Skeletal muscle satellite cell (primary cell): ENCODE data around the gene CLEC16A.

Experiments
- H3K27me3 ChIP-seq: 2 replicates; pipeline ENCODE4 v1.7.0; 2013; ENCODE audit warnings: low read length; ENCODE audit not compliant: control insufficient read depth, insufficient read depth
- H3K36me3 ChIP-seq: 2 replicates; pipeline ENCODE4 v1.7.0; 2013; ENCODE audit warnings: mild to moderate bottlenecking, control low read depth, low read length; ENCODE audit not compliant: insufficient read depth
- H3K4me1 ChIP-seq: 2 replicates; pipeline ENCODE4 v1.7.0; 2013; ENCODE audit warnings: low read length; ENCODE audit not compliant: control insufficient read depth, insufficient read depth
- H3K4me2 ChIP-seq: 2 replicates; pipeline ENCODE4 v1.7.0; 2013; ENCODE audit warnings: mild to moderate bottlenecking, low read length
- H3K4me3 ChIP-seq: 2 replicates; pipeline ENCODE4 v1.7.0; 2013; ENCODE audit warnings: low read length
- H3K9ac ChIP-seq: 2 replicates; pipeline ENCODE4 v1.7.0; 2013; ENCODE audit warnings: mild to moderate bottlenecking, low read depth, low read length, moderate library complexity
- H3K9me3 ChIP-seq: replicated peaks from 2 replicates; pipeline ENCODE4 v1.7.0; 2013; ENCODE audit warnings: mild to moderate bottlenecking, control low read depth, low read length

CLEC16A gene

DNA sequence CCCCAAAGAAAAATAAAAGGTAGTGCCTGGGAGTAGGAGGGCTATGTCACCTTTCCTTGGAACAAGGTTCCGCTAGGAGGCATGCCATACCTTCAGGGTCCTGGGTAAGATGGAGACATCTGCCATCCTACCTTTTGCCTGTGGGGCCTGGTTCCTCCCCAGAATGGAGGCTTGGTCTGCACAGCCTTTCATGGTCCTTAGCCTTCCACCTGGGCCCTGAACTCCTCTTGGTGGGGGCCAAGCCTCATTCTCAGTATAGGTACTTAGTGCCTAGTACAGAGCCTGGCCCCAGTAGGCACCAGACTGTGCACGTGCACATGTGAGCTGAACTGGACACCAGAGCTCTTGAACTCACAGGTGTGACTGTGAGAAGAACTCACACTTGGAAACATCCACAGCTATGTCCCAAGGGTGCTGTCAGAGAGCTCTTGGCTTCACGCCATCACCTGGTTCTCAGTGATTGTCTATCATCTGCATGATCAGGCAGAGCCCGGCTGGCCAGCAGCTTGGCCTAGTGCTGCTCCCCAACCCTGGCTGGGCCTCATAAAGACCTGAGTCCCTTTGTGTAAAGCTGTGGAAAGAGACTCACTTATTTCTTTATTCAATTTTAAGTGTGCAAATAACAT is 168.5 kb downstream of the CLEC16A start:
- H3K9me3 ChIP-seq, result no peaks in the 10 kb centered on the region
- no peak overlapping the region for H3K4me3 ChIP-seq
- no peaks in the 10 kb centered on the region for H3K36me3 ChIP-seq
- no peak overlapping the region for H3K9ac ChIP-seq
- no peak overlapping the region for H3K4me2 ChIP-seq
- H3K4me1 ChIP-seq, result peaks cover 25% of the 10 kb centered on the region
- H3K27me3 ChIP-seq, result no peaks in the 10 kb centered on the region

DNA sequence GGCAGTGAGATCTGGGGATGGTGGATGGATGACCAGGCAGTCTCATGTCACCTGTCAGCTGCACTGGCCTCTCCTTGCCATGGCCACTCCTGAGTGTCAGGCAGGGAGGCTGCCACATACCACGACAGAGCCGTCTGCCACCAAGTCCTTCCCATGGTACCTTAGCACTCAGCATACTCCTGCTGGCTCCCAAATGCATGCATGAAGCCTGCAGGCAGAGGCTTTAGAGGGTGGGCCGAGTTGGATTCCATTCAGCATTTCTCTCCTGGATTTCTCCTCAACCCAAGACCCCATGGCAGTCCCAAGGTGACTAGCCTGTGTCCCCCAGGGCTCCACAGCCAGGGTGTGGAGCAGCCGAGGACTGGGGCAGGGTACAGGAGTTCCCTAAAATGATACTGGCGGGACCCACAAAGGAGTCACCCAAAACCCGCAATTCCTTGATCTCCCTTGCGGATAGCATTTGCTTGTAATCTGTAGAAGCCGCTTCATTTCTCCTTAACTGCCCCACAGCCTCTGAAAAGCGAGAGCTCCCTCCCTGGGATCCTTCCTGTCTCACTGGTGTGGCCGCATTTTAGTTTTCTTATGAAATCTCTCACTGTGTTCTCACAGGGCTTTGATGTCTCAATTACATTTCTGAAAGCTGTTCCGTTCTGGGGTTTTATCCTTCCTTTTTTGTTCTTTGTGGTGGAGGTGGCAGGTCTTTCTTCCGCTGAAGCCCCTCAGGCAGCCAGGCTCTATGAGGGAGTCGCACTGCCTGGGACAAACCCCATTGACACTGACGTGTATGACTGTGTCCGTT is 170.2 kb downstream of the CLEC16A start:
- no peak overlapping the region for H3K4me3 ChIP-seq
- H3K4me2 ChIP-seq, result no peak overlapping the region
- H3K9me3 ChIP-seq, result no peaks in the 10 kb centered on the region
- peaks cover 28% of the 10 kb centered on the region for H3K4me1 ChIP-seq
- H3K27me3 ChIP-seq, result no peaks in the 10 kb centered on the region
- no peaks in the 10 kb centered on the region for H3K36me3 ChIP-seq
- H3K9ac ChIP-seq, result no peak overlapping the region

DNA sequence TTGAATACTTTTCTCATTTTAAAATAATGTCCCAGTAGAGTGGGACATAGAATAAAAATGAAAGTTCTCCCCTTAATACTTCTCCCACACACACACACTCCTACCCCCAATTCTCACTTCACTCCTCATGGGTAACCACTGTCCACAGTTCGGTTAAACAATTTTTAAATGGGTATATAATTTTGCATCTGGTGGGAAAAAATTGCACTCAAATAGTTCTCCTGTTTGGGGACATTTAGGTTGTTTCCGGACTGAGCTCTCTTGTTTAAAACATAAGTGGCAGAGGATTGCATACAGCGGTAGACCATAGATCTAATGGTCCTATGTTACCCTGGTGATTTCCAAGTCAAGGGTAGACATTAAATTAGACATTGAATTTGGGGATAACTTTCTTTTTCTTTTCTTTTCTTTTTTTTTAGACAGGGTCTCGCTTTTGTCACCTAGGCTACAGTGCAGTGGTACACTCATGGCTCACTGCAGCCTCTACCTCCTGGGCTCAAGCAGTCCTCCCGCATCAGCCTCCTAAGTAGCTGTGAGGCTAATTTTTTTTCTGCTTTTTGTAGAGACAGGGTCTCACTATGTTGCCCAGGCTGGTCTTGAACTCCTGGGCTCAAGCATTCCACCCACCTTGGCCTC is 173.3 kb downstream of the CLEC16A start:
- peaks cover 4% of the 10 kb centered on the region for H3K36me3 ChIP-seq
- peaks cover 28% of the 10 kb centered on the region for H3K4me1 ChIP-seq
- no peak overlapping the region for H3K4me3 ChIP-seq

DNA sequence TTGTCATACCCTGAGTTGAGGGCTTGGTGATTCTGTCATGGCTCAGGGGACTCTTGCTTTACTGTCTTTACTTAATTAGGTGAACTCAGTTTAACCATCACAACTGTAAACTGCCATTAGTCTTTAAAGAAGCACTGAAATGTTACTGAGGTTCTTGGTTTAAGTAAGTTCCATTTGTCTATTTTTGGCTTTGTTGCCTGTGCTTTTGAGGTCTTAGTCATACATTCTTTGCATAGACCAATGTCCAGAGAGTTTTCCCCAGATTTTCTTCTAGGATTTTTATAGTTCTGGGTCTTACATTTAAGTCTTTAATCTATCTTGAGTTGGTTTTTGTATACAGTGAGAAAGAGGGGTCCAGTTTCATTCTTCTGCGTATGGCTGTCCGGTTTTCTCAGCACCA is 174.1 kb downstream of the CLEC16A start:
- Histone ChIP-seq H3K27me3 (no peaks in the 10 kb centered on the region), H3K4me3 (no peak overlapping the region), H3K36me3 (peaks cover 9% of the 10 kb centered on the region), H3K9ac (no peak overlapping the region), H3K4me2 (no peak overlapping the region), H3K9me3 (no peaks in the 10 kb centered on the region), H3K4me1 (peaks cover 27% of the 10 kb centered on the region)

More for the DNA sequence above, 173.3 kb downstream of the CLEC16A start:
- Histone ChIP-seq H3K9ac (no peak overlapping the region), H3K9me3 (no peaks in the 10 kb centered on the region), H3K27me3 (no peaks in the 10 kb centered on the region), H3K4me2 (no peak overlapping the region)

DNA sequence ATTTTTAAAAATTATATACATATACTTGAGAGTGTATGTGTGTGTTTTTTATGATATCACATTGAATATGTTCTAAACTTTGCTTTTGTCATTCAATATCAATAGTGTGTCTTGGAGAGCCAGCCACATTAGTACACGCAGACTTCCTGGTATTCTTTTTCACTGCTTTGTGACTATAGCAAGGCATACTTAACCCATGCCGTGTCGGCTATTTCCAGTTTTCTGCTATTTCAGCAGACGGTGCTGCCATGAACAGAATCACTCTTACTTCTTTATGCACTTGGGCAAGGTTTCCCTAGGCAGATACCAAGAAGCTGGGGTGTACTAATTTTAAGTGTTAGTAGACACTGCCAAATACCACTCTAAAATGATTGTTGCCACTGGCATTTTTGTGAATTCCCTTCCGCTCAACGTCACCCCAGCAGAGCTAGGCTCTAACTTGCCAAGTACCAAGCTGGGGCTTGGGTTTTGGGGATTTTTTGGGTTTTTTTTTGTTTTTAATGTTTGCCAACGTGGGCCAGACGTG is 176.8 kb downstream of the CLEC16A start:
- Histone ChIP-seq H3K36me3 (peaks cover 31% of the 10 kb centered on the region), H3K4me1 (peaks cover 9% of the 10 kb centered on the region), H3K9ac (no peak overlapping the region), H3K9me3 (no peaks in the 10 kb centered on the region), H3K27me3 (no peaks in the 10 kb centered on the region), H3K4me2 (no peak overlapping the region), H3K4me3 (no peak overlapping the region)

DNA sequence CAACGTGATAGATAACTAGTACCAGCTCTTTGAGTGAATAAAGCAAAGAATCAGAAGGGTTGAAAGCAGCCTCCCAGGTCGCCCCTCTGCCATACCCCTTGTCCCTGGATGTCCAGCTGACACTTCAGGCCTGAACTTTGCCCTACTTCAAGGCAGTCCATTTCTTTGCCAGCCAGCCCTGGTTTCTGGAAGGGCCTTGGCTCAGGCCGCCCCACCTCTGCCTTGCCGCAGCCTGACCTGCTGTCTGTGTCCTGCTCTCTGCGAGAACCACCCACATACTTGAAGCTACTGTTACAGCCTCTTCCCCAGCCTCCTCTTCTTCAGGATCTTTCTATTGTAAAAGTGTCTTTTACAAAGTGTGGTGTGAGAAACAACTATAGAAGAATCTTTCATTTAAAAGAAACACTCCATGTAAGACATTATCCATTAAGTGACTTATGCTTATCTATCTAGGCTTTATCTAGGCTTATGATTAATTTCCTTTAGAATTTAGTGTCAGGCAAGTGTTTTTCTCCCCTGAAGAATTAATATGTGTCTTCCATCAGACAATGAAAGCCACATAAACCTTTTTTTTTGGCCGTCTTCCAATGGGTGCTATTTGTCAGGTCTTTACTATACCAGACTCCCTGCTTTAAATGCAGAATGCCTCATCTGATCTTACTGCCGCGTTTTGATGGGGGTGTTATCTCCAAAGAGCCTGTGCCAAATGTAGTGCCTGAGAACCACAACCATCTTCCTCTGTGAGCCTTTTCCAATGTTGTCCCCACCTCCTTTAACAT is 177.7 kb downstream of the CLEC16A start:
- Histone ChIP-seq H3K9ac (no peak overlapping the region), H3K36me3 (peaks cover 37% of the 10 kb centered on the region)

DNA sequence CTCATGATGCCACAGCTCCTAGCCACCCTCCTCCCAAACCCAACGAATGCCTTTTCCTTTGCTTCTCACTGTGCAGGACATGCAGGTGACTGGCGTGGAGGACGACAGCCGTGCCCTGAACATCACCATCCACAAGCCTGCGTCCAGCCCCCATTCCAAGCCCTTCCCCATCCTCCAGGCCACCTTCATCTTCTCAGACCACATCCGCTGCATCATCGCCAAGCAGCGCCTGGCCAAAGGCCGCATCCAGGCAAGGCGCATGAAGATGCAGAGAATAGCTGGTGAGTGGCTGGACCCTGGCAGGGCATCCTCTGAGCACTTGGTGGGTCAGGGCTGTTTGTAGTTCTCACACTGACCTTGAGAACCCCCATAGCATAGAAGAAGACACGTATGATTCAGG is 179.3 kb downstream of the CLEC16A start:
- no peak overlapping the region for H3K4me3 ChIP-seq
- H3K9me3 ChIP-seq, result no peaks in the 10 kb centered on the region
- H3K4me1 ChIP-seq, result peaks cover 11% of the 10 kb centered on the region
- H3K9ac ChIP-seq, result no peak overlapping the region
- no peak overlapping the region for H3K4me2 ChIP-seq
- H3K27me3 ChIP-seq, result no peaks in the 10 kb centered on the region
- H3K36me3 ChIP-seq, result peaks cover 37% of the 10 kb centered on the region

More for the DNA sequence above, 177.7 kb downstream of the CLEC16A start:
- no peaks in the 10 kb centered on the region for H3K9me3 ChIP-seq
- no peak overlapping the region for H3K4me3 ChIP-seq
- H3K27me3 ChIP-seq, result no peaks in the 10 kb centered on the region
- peaks cover 9% of the 10 kb centered on the region for H3K4me1 ChIP-seq
- H3K4me2 ChIP-seq, result no peak overlapping the region

DNA sequence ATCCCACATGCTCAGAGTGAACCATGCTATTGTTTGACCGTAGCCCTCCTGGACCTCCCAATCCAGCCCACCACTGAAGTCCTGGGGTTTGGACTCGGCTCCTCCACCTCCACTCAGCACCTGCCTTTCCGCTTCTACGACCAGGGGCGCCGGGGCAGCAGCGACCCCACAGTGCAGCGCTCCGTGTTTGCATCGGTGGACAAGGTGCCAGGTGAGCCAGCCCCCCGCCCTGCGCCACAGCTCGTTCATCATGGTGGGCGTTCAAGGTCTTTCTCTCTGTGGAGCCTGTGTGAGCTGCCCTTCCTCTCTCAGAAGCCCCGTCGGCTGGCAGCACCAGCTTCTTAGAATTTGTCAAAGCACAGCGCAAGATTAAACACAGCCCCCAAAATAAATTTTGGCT is 181.6 kb downstream of the CLEC16A start:
- Histone ChIP-seq H3K4me2 (no peak overlapping the region), H3K9me3 (no peaks in the 10 kb centered on the region), H3K4me1 (peaks cover 17% of the 10 kb centered on the region), H3K27me3 (no peaks in the 10 kb centered on the region), H3K36me3 (peaks cover 37% of the 10 kb centered on the region), H3K9ac (no peak overlapping the region), H3K4me3 (no peak overlapping the region)

DNA sequence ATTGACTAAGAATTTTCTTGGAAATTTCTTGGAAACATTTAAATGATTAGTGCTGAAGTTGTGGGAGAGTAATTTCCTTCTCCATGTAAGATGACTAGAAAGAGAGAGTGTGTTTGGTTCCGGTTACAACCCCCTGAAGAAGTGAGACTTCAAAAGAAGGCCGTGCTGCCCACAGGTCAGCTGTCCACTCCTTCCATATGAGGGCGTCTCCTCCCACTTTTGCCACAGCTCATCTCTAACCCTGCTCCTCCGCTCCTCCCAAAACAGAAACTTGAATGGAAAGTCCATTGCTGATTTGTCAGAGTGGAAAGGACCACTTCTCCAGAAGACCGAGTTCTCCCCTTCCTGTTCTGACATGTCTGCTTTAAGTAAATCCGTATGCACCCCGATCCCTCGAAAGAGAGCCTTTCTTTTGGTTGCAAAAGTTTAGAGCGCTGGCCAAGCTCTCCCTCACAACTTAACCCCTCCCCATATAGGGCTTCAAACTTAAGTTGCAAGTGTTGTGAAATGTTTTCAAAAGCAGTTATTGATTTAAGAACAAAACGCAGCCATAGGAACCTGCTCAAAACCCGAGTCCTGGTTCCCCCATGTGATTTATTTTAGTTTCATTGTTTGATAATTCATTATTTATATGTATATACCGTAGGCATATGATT is 182.2 kb downstream of the CLEC16A start:
- Histone ChIP-seq H3K9me3 (no peaks in the 10 kb centered on the region), H3K36me3 (peaks cover 33% of the 10 kb centered on the region), H3K9ac (no peak overlapping the region), H3K4me3 (no peak overlapping the region), H3K27me3 (no peaks in the 10 kb centered on the region), H3K4me1 (peaks cover 20% of the 10 kb centered on the region), H3K4me2 (no peak overlapping the region)

DNA sequence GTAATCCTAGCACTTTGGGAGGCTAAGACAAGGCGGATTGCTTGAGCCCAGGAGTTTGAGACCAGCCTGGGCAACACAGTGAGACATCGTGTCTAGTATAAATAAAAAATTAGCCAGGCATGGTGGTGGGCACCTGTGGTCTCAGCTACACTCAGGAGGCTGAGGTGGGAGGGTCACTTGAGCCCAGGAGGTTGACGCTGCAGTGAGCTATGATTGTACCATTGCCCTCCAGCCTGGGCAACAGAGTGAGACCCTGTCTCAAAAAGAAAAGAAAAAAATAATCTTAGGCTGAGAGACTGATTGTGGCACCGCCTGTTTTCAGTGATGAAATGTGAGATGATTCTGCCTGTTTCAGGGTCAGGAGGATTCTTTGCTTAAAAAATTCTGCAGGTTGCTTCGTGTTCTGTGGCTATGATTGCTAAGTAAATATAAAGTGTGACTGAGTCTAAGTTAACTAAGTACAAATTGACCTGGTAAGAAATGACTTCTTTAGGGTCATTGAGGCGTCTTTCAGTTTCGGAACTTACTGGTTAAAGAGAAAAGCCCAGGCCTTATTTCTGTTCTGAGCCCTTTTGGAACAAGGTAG is 183.3 kb downstream of the CLEC16A start:
- Histone ChIP-seq H3K4me2 (no peak overlapping the region), H3K27me3 (no peaks in the 10 kb centered on the region), H3K4me1 (peaks cover 26% of the 10 kb centered on the region), H3K36me3 (peaks cover 33% of the 10 kb centered on the region), H3K4me3 (no peak overlapping the region), H3K9me3 (no peaks in the 10 kb centered on the region), H3K9ac (no peak overlapping the region)
